Cerebellar nuclear complex (tissue), 1 donor: ENCODE results near the gene CYP26C1.

ENCODE experiments used
- DNase-seq, 2 experiments: peaks; one replicate each; lab custom pipeline; 2025; lab: John Stamatoyannopoulos, UW

Gene CYP26C1

DNA sequence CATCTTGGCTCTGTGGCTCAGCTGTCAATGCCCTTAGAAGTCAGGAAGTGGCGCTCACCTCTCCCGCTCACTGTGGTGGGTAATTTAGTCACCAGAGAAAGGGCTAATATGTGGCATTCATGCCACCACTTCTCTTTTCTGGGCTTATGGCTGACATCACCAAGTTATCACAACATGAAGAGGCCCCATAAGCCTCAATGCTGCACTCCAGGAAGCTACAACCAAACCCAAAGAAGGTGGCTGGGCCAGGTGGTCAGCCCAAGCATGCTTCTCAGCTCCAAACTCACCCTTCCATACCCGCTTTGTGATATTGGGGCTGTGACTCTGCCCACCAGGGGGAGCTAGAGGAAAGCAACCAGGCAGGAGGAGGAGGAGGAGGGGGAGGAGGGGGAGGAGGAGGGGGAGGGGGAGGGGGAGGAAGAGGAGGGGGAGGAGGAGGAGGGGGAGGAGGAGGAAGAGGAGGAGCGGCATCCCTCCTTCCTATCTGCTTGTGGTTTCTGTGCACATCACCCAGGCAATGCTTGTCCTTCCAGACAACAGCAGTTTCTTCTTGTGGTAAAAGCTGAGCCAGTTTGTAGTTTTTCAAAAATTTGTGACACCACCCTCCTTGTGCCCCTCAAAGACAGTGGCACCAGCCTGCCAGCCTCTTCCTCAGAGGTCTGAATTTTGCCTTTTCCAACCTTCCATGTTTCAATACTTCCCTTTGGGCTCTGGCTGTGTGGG lies 55.2 kb downstream of the CYP26C1 start:
- DNase-seq, result no peak
